GM21825 (cell line): ENCODE measurements around the gene HEBP1.
"Not testable (repeated sequence)": the region's sequence is repeated elsewhere in the genome, so short reads cannot be mapped to it uniquely, and the experiment has no call there.

Source experiments
- ATAC-seq: cut with Tn5 transposase; IDR thresholded peaks from one replicate; pipeline ENCODE4 v1.9.1; 2021; ENCODE audit warnings: mild to moderate bottlenecking, moderate library complexity; ENCODE audit not compliant: unreplicated experiment

The HEBP1 gene, protein sequence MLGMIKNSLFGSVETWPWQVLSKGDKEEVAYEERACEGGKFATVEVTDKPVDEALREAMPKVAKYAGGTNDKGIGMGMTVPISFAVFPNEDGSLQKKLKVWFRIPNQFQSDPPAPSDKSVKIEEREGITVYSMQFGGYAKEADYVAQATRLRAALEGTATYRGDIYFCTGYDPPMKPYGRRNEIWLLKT

GRCh38 chr12:12999959-13000615, at the start of gene HEBP1:
TSS of gene HEBP1 (minus strand) at chr12:13000265. CDS start at chr12:13000114, 151 bp downstream.
- peak; percentile 85 for ATAC-seq

GRCh38 chr12:13049816-13050215, 49.8 kb upstream of the HEBP1 start:
- ATAC-seq, result no peak

GRCh38 chr12:13046964-13047363, 46.9 kb upstream of the HEBP1 start:
- ATAC-seq, result no peak

- ATAC-seq, result no peak
Observed at GRCh38 chr12:13045816-13046215, 45.8 kb upstream of the HEBP1 start.

DNA sequence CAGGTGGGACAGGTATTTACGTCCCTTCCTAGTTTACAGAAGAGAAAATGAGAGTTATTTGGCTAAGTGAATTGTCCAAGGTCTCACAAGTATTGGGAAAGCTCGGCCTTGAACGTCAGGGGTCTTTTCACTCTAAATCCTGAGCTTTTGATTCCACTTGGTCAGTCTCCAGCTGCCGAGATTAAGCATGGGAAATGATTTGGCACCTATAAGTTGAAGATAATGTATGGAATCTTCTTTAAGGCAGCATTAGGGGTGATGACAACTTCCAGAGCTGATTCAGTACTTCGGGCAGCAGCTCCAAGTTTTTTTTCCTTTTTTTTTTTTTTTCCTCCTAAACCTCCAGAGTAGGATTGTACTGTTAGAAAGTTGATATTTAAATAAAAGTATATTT, 44.8 kb upstream of the HEBP1 start:
- ATAC-seq, result no peak

DNA sequence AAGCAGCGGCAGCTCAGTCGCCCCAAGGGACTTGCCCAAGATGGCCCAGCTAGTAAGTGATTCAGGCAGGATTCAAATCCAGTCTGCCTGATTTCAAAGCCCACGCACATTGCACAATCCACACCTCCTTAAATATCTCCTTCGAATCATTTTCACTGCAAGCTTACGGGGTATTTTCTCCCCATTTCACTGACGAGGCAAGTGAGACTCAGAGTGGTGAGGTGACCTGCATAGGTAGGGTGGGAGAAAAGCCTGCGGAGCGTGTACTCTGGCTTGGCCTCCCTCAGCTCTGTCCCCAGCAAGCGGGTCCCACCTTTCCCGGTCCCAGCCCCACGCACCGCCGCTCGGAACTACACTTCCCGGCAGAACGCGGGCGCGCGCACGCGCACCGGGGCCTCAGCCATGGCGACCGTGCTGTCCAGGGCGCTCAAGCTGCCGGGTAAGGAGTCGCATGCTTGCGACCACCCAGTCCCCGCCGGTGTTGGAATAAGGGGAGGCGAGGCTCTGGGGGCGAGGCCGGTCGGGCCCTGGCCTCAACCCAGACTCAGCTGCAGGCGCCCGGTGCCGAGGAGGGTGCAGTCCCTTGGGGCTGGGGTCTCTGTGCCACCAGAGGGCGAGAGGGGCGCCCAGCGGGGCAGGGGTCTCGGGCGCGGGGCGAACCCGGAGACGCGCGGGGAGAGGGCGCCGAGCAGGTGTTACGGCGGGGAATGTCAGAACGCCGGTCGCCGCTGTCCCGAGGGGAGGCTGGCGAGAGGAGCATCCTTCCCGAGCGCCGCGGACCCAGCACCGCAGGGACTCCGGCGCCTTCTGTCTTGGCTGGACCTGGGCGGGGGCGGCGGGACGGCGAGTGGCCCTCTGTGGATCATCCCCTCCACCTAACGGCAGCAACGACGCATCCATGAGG, 44.2 kb upstream of the HEBP1 start, which contains the start of gene FAM234B:
Gene FAM234B, plus strand, starts transcription at position 380 of the 904 bp plus-strand sequence. Its CDS starts 23 bp downstream, at position 403.
- peak; percentile 86 for ATAC-seq

DNA sequence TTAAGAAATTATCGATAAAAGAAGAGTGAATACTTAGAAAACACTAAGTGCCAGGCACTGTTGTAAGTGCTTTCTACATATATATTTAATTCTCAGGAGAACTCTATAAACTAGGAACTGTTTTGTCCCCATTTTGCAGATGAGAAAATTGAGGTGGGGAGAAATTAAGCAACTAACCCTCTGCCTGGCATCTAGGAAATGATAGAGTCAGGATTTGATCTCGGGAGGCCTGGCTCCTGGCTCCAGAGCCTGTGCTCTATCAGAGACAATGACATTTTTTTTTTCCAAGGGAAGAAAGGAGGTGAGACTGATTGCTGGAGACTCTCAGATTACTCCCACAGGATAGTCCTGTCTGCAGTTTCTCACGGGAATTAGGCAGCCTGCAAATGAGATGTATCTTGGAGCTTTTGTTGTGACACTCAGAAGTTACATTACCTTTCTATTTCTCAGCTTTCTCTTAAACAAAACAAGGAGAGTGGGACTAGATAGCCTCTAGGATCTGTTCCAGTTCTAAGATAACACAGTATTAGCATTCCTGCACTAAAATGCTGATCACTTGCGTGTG, 42.7 kb upstream of the HEBP1 start:
- ATAC-seq, result no peak

DNA sequence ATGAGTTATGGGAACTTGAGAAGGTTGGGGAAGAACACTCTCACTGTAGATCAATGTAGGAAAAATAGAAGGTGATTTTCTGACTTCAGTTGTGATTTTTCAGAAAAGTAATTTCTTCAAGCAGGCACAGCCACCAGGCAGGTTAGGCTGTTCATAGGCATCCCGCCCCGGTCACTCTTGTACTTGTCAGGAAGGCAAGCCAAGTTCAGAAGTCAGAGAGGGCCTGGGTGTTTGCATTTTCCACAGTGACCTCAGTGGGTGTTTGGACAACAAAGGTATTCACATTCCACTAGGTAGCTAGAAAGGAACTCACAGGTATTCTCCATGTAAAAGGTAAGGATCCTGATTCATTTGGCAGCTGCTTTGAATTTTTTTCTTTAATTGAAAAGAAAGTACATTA, 41.2 kb upstream of the HEBP1 start:
- no peak for ATAC-seq

- ATAC-seq, result no peak
Observed at GRCh38 chr12:13039328-13039956, 39.4 kb upstream of the HEBP1 start.

GRCh38 chr12:13038491-13039161, 38.6 kb upstream of the HEBP1 start:
- no peak for ATAC-seq

DNA sequence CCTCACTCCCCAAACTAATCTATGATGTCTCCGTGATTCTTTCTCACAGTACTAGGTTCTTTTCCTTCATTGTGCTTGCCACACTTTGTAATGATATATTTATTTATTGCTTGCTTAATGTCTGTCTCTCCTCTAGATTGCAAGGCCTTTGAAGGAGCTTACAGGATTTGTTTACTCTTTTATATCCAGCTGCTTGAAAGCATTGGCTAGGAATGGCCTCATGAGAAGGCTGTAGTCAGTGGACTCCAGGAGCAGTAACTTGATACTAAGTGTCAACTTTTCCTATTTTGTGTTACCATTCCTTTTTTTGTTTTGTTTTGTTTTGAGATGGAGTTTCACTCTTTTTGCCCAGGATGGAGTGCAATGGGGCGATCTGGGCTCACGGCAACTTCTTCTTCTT, 36.8 kb upstream of the HEBP1 start:
- no peak for ATAC-seq

- not testable (repeated sequence) for ATAC-seq
Observed at GRCh38 chr12:13035335-13035734, 35.3 kb upstream of the HEBP1 start.

- no peak for ATAC-seq
Observed at GRCh38 chr12:13033476-13033875, 33.4 kb upstream of the HEBP1 start.

- ATAC-seq, result no peak
Observed at GRCh38 chr12:13032164-13032563, 32.1 kb upstream of the HEBP1 start.

GRCh38 chr12:13030541-13031291, 30.7 kb upstream of the HEBP1 start:
- no peak for ATAC-seq

DNA sequence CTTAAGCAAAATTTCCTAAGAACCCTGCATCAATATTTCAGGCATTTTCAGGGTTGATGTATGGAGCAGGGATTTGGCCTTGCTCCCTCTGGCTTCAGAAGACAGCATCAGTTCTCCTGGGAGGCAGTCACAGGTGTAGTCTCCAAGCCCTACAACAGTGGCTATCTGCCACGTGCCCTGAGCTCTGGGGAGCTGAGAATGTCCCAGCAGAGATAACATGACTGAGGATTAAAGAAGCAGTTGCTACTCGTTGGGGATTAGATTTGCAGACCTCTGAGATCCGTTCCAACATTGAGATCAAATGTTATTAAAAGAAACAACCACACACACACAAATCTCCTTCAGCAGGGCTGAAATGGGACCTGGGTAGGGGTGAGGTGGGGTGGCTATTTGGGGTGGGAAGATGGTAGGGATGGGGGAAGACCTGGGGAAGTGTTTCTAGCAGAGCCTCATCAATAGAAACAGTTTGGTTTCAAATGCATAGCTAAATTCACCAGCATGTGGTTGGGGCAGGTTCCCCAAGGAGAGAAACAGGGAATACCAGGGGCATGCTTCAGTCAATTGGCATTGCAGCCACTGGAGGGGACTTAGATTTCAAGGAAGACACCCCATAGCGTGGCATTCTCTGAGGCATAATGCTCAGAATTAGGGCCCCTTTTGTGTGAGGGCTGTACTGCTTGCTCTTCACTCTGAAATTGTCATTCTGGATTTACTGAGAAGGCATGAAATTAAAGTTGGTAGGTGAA, 28.9 kb upstream of the HEBP1 start:
- no peak for ATAC-seq

DNA sequence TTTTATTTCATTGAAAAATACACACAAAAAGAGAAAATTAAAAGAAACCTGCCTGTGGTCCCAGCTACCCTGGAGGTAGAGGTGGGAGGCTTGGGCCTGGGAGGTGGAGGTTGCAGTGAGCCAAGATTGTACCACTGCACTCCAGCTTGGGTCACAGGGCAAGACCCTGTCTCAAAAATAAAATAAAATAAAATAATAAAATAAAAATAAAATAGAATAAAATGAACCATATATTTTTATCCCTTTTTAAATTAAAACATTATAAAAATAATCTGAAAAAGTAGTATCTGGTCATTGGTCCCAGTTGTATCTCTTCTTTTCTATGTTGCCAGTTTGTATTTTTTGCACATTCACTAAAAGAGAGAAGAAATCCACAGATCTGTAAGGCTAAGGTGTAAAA, 27.4 kb upstream of the HEBP1 start:
- ATAC-seq, result no peak

DNA sequence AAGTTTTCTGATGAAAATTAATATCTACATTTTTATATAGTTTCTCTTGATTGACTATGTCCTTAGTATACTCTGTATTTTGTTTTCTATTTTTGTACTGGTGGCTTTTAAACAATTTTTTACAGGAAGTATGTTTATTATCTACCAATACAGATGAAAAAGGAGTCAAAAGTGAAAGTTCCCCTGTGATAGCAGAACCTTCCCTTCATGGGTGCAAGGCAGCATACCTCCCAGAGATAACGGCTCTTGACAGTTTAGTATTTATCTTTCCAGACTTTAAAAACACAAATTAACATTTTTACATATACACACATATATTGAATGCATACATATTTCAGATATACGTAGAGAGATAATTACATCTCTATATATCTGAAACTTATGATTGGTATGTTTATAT, 27.0 kb upstream of the HEBP1 start:
- ATAC-seq, result no peak

- ATAC-seq, result no peak
Observed at GRCh38 chr12:13026286-13026685, 26.2 kb upstream of the HEBP1 start.
